ENCODE results near the gene RIMBP2. TPM values are rescaled to one million over a fixed set of nuclear protein-coding genes. Genes with fewer than 3 reads are reported as not detected.
A peak's percentile ranks its signal among the peaks of the same experiment; 100 is the strongest.

RIMBP2 gene
- total RNA-seq, 2 donors from 2014 or later = 0.14 TPM; not detected in 1

- no peaks in the 10 kb centered on the region for H3K36me3 Mint-ChIP-seq (ENCODE audit: insufficient read depth in 2 of 2)
- no peak for ATAC-seq (replicated peaks in 1 of 2)
- no peaks in the 10 kb centered on the region for H3K9me3 Mint-ChIP-seq
- no peaks in the 10 kb centered on the region for H3K4me1 Mint-ChIP-seq (ENCODE audit: low read depth)
- no peaks in the 10 kb centered on the region for H3K27me3 Mint-ChIP-seq (ENCODE audit: low read depth)
- no peak overlapping the region for H3K4me3 Mint-ChIP-seq
- no peak for DNase-seq
- no peak overlapping the region for H3K27ac Mint-ChIP-seq
Measured at GRCh38 chr12:130579231-130579630, 136.9 kb downstream of the RIMBP2 start.

- H3K4me1 Mint-ChIP-seq (ENCODE audit: low read depth) = no peaks in the 10 kb centered on the region
- H3K36me3 Mint-ChIP-seq (ENCODE audit: insufficient read depth in 2 of 2) = no peaks in the 10 kb centered on the region
- H3K4me3 Mint-ChIP-seq = no peak overlapping the region
- no peak overlapping the region for H3K27ac Mint-ChIP-seq
- H3K27me3 Mint-ChIP-seq (ENCODE audit: low read depth) = no peaks in the 10 kb centered on the region
- ATAC-seq (replicated peaks in 1 of 2) (no peak), DNase-seq (no peak)
- H3K9me3 Mint-ChIP-seq = no peaks in the 10 kb centered on the region
Measured at GRCh38 chr12:130577351-130577750, 138.7 kb downstream of the RIMBP2 start.

GRCh38 chr12:130576371-130576816, 139.7 kb downstream of the RIMBP2 start:
- H3K4me1 Mint-ChIP-seq (ENCODE audit: low read depth) = no peaks in the 10 kb centered on the region
- DNase-seq = no peak
- no peaks in the 10 kb centered on the region for H3K36me3 Mint-ChIP-seq (ENCODE audit: insufficient read depth in 2 of 2)
- H3K27ac Mint-ChIP-seq = no peak overlapping the region
- H3K27me3 Mint-ChIP-seq (ENCODE audit: low read depth) = no peaks in the 10 kb centered on the region
- H3K9me3 Mint-ChIP-seq = no peaks in the 10 kb centered on the region
- no peak for ATAC-seq (replicated peaks in 1 of 2)
- H3K4me3 Mint-ChIP-seq = no peak overlapping the region

- Mint-ChIP-seq H3K27me3 (ENCODE audit: low read depth) (no peaks in the 10 kb centered on the region), H3K9me3 (peaks cover 0 to 2% of the 10 kb centered on the region in 2 donors), H3K4me3 (no peak overlapping the region), H3K36me3 (ENCODE audit: insufficient read depth in 2 of 2) (no peaks in the 10 kb centered on the region), H3K27ac (no peak overlapping the region), H3K4me1 (ENCODE audit: low read depth) (no peaks in the 10 kb centered on the region)
- no peak for ATAC-seq (replicated peaks in 1 of 2)
- DNase-seq = no peak
Measured at GRCh38 chr12:130574402-130574801, 141.7 kb downstream of the RIMBP2 start.

GRCh38 chr12:130573766-130574165, 142.3 kb downstream of the RIMBP2 start:
- Mint-ChIP-seq H3K27me3 (ENCODE audit: low read depth) (no peaks in the 10 kb centered on the region), H3K4me1 (ENCODE audit: low read depth) (no peaks in the 10 kb centered on the region), H3K9me3 (peaks cover 0 to 2% of the 10 kb centered on the region in 2 donors), H3K36me3 (ENCODE audit: insufficient read depth in 2 of 2) (no peaks in the 10 kb centered on the region), H3K4me3 (no peak overlapping the region), H3K27ac (no peak overlapping the region)
- DNase-seq (no peak), ATAC-seq (replicated peaks in 1 of 2) (no peak)

- ATAC-seq (replicated peaks in 1 of 2) = no peak
- H3K27me3 Mint-ChIP-seq (ENCODE audit: low read depth) = no peaks in the 10 kb centered on the region
- no peaks in the 10 kb centered on the region for H3K4me1 Mint-ChIP-seq (ENCODE audit: low read depth)
Measured at GRCh38 chr12:130573235-130573634, 142.9 kb downstream of the RIMBP2 start.

GRCh38 chr12:130572553-130572952, 143.5 kb downstream of the RIMBP2 start:
- no peak overlapping the region for H3K27ac Mint-ChIP-seq
- H3K4me1 Mint-ChIP-seq (ENCODE audit: low read depth) = no peaks in the 10 kb centered on the region
- no peaks in the 10 kb centered on the region for H3K27me3 Mint-ChIP-seq (ENCODE audit: low read depth)
- no peak overlapping the region for H3K4me3 Mint-ChIP-seq
- ATAC-seq (replicated peaks in 1 of 2) (no peak), DNase-seq (no peak)
- H3K9me3 Mint-ChIP-seq = peaks cover 0 to 2% of the 10 kb centered on the region in 2 donors
- H3K36me3 Mint-ChIP-seq (ENCODE audit: insufficient read depth in 2 of 2) = no peaks in the 10 kb centered on the region

More at GRCh38 chr12:130573235-130573634, 142.9 kb downstream of the RIMBP2 start:
- Mint-ChIP-seq H3K4me3 (no peak overlapping the region), H3K27ac (no peak overlapping the region), H3K9me3 (peaks cover 0 to 2% of the 10 kb centered on the region in 2 donors), H3K36me3 (ENCODE audit: insufficient read depth in 2 of 2) (no peaks in the 10 kb centered on the region)
- DNase-seq = no peak

- no peak overlapping the region for H3K27ac Mint-ChIP-seq
- no peak for ATAC-seq (replicated peaks in 1 of 2)
- H3K4me3 Mint-ChIP-seq = no peak overlapping the region
- H3K27me3 Mint-ChIP-seq (ENCODE audit: low read depth) = no peaks in the 10 kb centered on the region
- H3K4me1 Mint-ChIP-seq (ENCODE audit: low read depth) = no peaks in the 10 kb centered on the region
- H3K36me3 Mint-ChIP-seq (ENCODE audit: insufficient read depth in 2 of 2) = no peaks in the 10 kb centered on the region
- no peak for DNase-seq
- peaks cover 0 to 4% of the 10 kb centered on the region in 2 donors for H3K9me3 Mint-ChIP-seq
Measured at GRCh38 chr12:130571734-130572133, 144.4 kb downstream of the RIMBP2 start.

- H3K4me3 Mint-ChIP-seq = no peak overlapping the region
- no peaks in the 10 kb centered on the region for H3K4me1 Mint-ChIP-seq (ENCODE audit: low read depth)
- no peak overlapping the region for H3K27ac Mint-ChIP-seq
- peaks cover 0 to under 1% of the 10 kb centered on the region in 2 donors for H3K36me3 Mint-ChIP-seq (ENCODE audit: insufficient read depth in 2 of 2)
- no peaks in the 10 kb centered on the region for H3K27me3 Mint-ChIP-seq (ENCODE audit: low read depth)
- peaks cover 0 to 4% of the 10 kb centered on the region in 2 donors for H3K9me3 Mint-ChIP-seq
- DNase-seq (no peak), ATAC-seq (replicated peaks in 1 of 2) (peak in 1 of 2 donors; percentile 19)
Measured at GRCh38 chr12:130571089-130571488, 145.0 kb downstream of the RIMBP2 start.

- no peaks in the 10 kb centered on the region for H3K4me1 Mint-ChIP-seq (ENCODE audit: low read depth)
- H3K27ac Mint-ChIP-seq = no peak overlapping the region
- no peak overlapping the region for H3K4me3 Mint-ChIP-seq
- DNase-seq = no peak
- no peaks in the 10 kb centered on the region for H3K27me3 Mint-ChIP-seq (ENCODE audit: low read depth)
- H3K9me3 Mint-ChIP-seq = peaks cover 2 to 6% of the 10 kb centered on the region in 2 donors
- H3K36me3 Mint-ChIP-seq (ENCODE audit: insufficient read depth in 2 of 2) = peaks cover 0 to 3% of the 10 kb centered on the region in 2 donors
- ATAC-seq (replicated peaks in 1 of 2) = no peak
Measured at GRCh38 chr12:130569521-130569920, 146.6 kb downstream of the RIMBP2 start.

GRCh38 chr12:130568501-130568900, 147.6 kb downstream of the RIMBP2 start:
- H3K27ac Mint-ChIP-seq = no peak overlapping the region
- H3K27me3 Mint-ChIP-seq (ENCODE audit: low read depth) = no peaks in the 10 kb centered on the region
- peaks cover 2 to 7% of the 10 kb centered on the region in 2 donors for H3K9me3 Mint-ChIP-seq
- H3K4me1 Mint-ChIP-seq (ENCODE audit: low read depth) = no peaks in the 10 kb centered on the region
- H3K36me3 Mint-ChIP-seq (ENCODE audit: insufficient read depth in 2 of 2) = peaks cover 0 to 3% of the 10 kb centered on the region in 2 donors
- DNase-seq (no peak), ATAC-seq (replicated peaks in 1 of 2) (no peak)
- H3K4me3 Mint-ChIP-seq = no peak overlapping the region

- H3K4me3 Mint-ChIP-seq = no peak overlapping the region
- H3K27me3 Mint-ChIP-seq (ENCODE audit: low read depth) = no peaks in the 10 kb centered on the region
- ATAC-seq (replicated peaks in 1 of 2) (no peak), DNase-seq (no peak)
- H3K27ac Mint-ChIP-seq = no peak overlapping the region
- H3K4me1 Mint-ChIP-seq (ENCODE audit: low read depth) = no peaks in the 10 kb centered on the region
- peaks cover 2 to 7% of the 10 kb centered on the region in 2 donors for H3K9me3 Mint-ChIP-seq
- peaks cover 0 to 3% of the 10 kb centered on the region in 2 donors for H3K36me3 Mint-ChIP-seq (ENCODE audit: insufficient read depth in 2 of 2)
Measured at GRCh38 chr12:130568041-130568440, 148.1 kb downstream of the RIMBP2 start.

- Mint-ChIP-seq H3K36me3 (ENCODE audit: insufficient read depth in 2 of 2) (peaks cover 0 to 3% of the 10 kb centered on the region in 2 donors), H3K4me1 (ENCODE audit: low read depth) (no peaks in the 10 kb centered on the region), H3K27ac (no peak overlapping the region), H3K4me3 (no peak overlapping the region), H3K27me3 (ENCODE audit: low read depth) (no peaks in the 10 kb centered on the region), H3K9me3 (peaks cover 2 to 7% of the 10 kb centered on the region in 2 donors)
- DNase-seq = no peak
- no peak for ATAC-seq (replicated peaks in 1 of 2)
Measured at GRCh38 chr12:130566446-130567155, 149.5 kb downstream of the RIMBP2 start.

- no peaks in the 10 kb centered on the region for H3K27me3 Mint-ChIP-seq (ENCODE audit: low read depth)
Measured at GRCh38 chr12:130565189-130565588, 150.9 kb downstream of the RIMBP2 start.

More at GRCh38 chr12:130565189-130565588, 150.9 kb downstream of the RIMBP2 start:
- H3K27ac Mint-ChIP-seq = no peak overlapping the region
- no peak overlapping the region for H3K4me3 Mint-ChIP-seq
- no peak for ATAC-seq (replicated peaks in 1 of 2)
- peaks cover 5% of the 10 kb centered on the region in 2 donors for H3K9me3 Mint-ChIP-seq
- DNase-seq = no peak
- peaks cover 0 to 3% of the 10 kb centered on the region in 2 donors for H3K36me3 Mint-ChIP-seq (ENCODE audit: insufficient read depth in 2 of 2)
- H3K4me1 Mint-ChIP-seq (ENCODE audit: low read depth) = no peaks in the 10 kb centered on the region

All from activated T-cell treated with anti-CD3 and anti-CD28 coated beads, Interleukin-2, amount 50 U/mL, for 72 hours (primary cell).